Thyroid gland (tissue), 4 donors: Measurements from ENCODE around the gene FOXA3. TPM values are rescaled to one million over a fixed set of nuclear protein-coding genes. Genes with fewer than 3 reads are reported as not detected.

Experiments
- DNase-seq, 2 donors: peaks; one replicate each; pipeline ENCODE4 v3.0.0-alpha.2; 2019
- H3K27ac ChIP-seq, 3 donors: fragments of 200-600 bp; sonication (generic); 1 replicate in 2 of 3; 2 replicates in 1 of 3; pipeline ENCODE4 v1.5.1; 2016 to 2019; ENCODE audit warnings: mild to moderate bottlenecking in 1 of 3, moderate library complexity in 1 of 3
- H3K27me3 ChIP-seq: fragments of 200-600 bp; sonication (generic); one replicate; pipeline ENCODE4 v1.5.1; 2019
- H3K36me3 ChIP-seq, 2 donors: fragments of 200-600 bp; sonication (generic); one replicate each; pipeline ENCODE4 v1.5.1; 2016 to 2019
- H3K4me1 ChIP-seq, 2 donors: fragments of 200-600 bp; sonication (generic); one replicate each; pipeline ENCODE4 v1.5.1; 2017 to 2019
- H3K4me3 ChIP-seq, 3 donors: fragments of 200-600 bp; sonication (generic); replicated peaks in 1 of 3; 1 replicate in 2 of 3; 2 replicates in 1 of 3; pipeline ENCODE4 v1.5.1; 2016; ENCODE audit warnings: mild to moderate bottlenecking in 1 of 3
- H3K9me3 ChIP-seq: fragments of 200-600 bp; sonication (generic); one replicate; pipeline ENCODE4 v1.5.1; 2017
- CTCF ChIP-seq, 6 experiments: fragments of 200-600 bp in 3 of 6; fragments of 450-650 bp in 3 of 6; sonication (generic) in 3 of 6; IDR thresholded peaks; one replicate each; pipeline ENCODE4 v1.5.1; 2016 to 2019; ENCODE audit warnings: antibody characterized with exemption in 6 of 6, mild to moderate bottlenecking in 2 of 6, inconsistent platforms in 1 of 6, moderate library complexity in 1 of 6
- POLR2A ChIP-seq, 2 donors: fragments of 450-650 bp; IDR thresholded peaks; one replicate each; pipeline ENCODE4 v1.6.1; 2017; ENCODE audit warnings: antibody characterized with exemption in 2 of 2, mild to moderate bottlenecking in 2 of 2, moderate library complexity in 1 of 2
- WGBS, 2 donors: methylation state at CpG; one replicate each; pipeline ENCODE4 v1.1.5; 2017; 5-methylcytosine and 5-hydroxymethylcytosine counted together
- intact Hi-C: fragments of 100-400 bp; cut with DNase I; formaldehyde crosslinking; loops from one replicate; pipeline ENCODE4 v1.15.1; 2023
- total RNA-seq, 4 donors: library from RNA; depleted of rRNA; stranded (reverse); fragments of >200 nt; gene quantifications; one replicate each; pipeline ENCODE4 v1.2.3, GENCODE V29; 2016

FOXA3 gene
- total RNA-seq, 4 donors from 2014 or later: not detected

- no peaks in the 10 kb centered on the region for H3K27me3 ChIP-seq
- 87 to 93% methylated on average over 3 of the region's 3 CpGs for WGBS, 2 donors
- intact Hi-C loops: no loop called here
- H3K4me1 ChIP-seq: peaks cover 8 to 9% of the 10 kb centered on the region in 2 donors
- H3K4me3 ChIP-seq: no peak overlapping the region
- H3K9me3 ChIP-seq: no peaks in the 10 kb centered on the region
- no peak for DNase-seq
- no peak overlapping the region for H3K27ac ChIP-seq
- H3K36me3 ChIP-seq: no peaks in the 10 kb centered on the region
- TF ChIP-seq POLR2A (IDR thresholded peaks at IDR 0.05) (no peak), CTCF (IDR thresholded peaks at IDR 0.05) (no peak)
Observed at GRCh38 chr19:45906221-45906620, 42.1 kb downstream of the FOXA3 start.

- H3K4me1 ChIP-seq: no peaks in the 10 kb centered on the region
- WGBS, 2 donors: 73 to 76% methylated on average over 5 of the region's 5 CpGs
- no peak overlapping the region for H3K4me3 ChIP-seq
- DNase-seq: no peak
- H3K36me3 ChIP-seq: no peaks in the 10 kb centered on the region
- TF ChIP-seq POLR2A (IDR thresholded peaks at IDR 0.05): no peak
- TF ChIP-seq CTCF (IDR thresholded peaks at IDR 0.05): no peak
- H3K9me3 ChIP-seq: no peaks in the 10 kb centered on the region
- intact Hi-C loops: no loop called here
- no peak overlapping the region for H3K27ac ChIP-seq
- H3K27me3 ChIP-seq: no peaks in the 10 kb centered on the region
Observed at GRCh38 chr19:45908956-45909355, 44.8 kb downstream of the FOXA3 start.

- no peaks in the 10 kb centered on the region for H3K4me1 ChIP-seq
- intact Hi-C loops: no loop called here
- no peak overlapping the region for H3K4me3 ChIP-seq
- no peaks in the 10 kb centered on the region for H3K9me3 ChIP-seq
- WGBS, 2 donors: 46 to 54% methylated on average over 8 of the region's 8 CpGs
- H3K36me3 ChIP-seq: no peaks in the 10 kb centered on the region
- no peak overlapping the region for H3K27ac ChIP-seq
- H3K27me3 ChIP-seq: no peaks in the 10 kb centered on the region
- no peak for DNase-seq
- TF ChIP-seq CTCF (IDR thresholded peaks at IDR 0.05) (no peak), POLR2A (IDR thresholded peaks at IDR 0.05) (no peak)
Observed at GRCh38 chr19:45911291-45911690, 47.2 kb downstream of the FOXA3 start.

- no peaks in the 10 kb centered on the region for H3K9me3 ChIP-seq
- H3K27me3 ChIP-seq: no peaks in the 10 kb centered on the region
- no peaks in the 10 kb centered on the region for H3K36me3 ChIP-seq
- no peaks in the 10 kb centered on the region for H3K4me1 ChIP-seq
- H3K27ac ChIP-seq: no peak within 1 kb of the TSS
- no peak for TF ChIP-seq CTCF (IDR thresholded peaks at IDR 0.05)
- no peak for TF ChIP-seq POLR2A (IDR thresholded peaks at IDR 0.05)
- no peak within 1 kb of the TSS for H3K4me3 ChIP-seq
- intact Hi-C loops: no loop called here
- DNase-seq: no peak
- 55 to 58% methylated on average over 27 to 41 of the region's 44 CpGs for WGBS, 2 donors
Observed at GRCh38 chr19:45913874-45914830, 50.0 kb downstream of the FOXA3 start, which contains the start of gene NANOS2. Gene NANOS2 (minus strand): TSS chr19:45914778. CDS start chr19:45914693, 85 bp downstream.

GRCh38 chr19:45917421-45918091 lies 53.4 kb downstream of the FOXA3 start:
- intact Hi-C loops: no loop called here
- no peaks in the 10 kb centered on the region for H3K36me3 ChIP-seq
- no peak overlapping the region for H3K4me3 ChIP-seq
- DNase-seq: no peak
- 59% methylated on average over 4 of the region's 4 CpGs for WGBS, 2 donors
- no peaks in the 10 kb centered on the region for H3K27me3 ChIP-seq
- no peak overlapping the region for H3K27ac ChIP-seq
- no peaks in the 10 kb centered on the region for H3K9me3 ChIP-seq
- H3K4me1 ChIP-seq: no peaks in the 10 kb centered on the region
- no peak for TF ChIP-seq POLR2A (IDR thresholded peaks at IDR 0.05)
- TF ChIP-seq CTCF (IDR thresholded peaks at IDR 0.05): no peak
